Peyer's patch (tissue), 4 donors: ENCODE results near the gene ZNF320. TPM values are rescaled to one million over a fixed set of nuclear protein-coding genes. Genes with fewer than 3 reads are reported as not detected.
"Not testable (repeated sequence)": the region's sequence is repeated elsewhere in the genome, so short reads cannot be mapped to it uniquely, and the experiment has no call there.

Experiments
- DNase-seq, 3 donors: peaks; one replicate each; pipeline ENCODE4 v3.0.0-alpha.2; 2017 to 2019
- H3K27ac ChIP-seq, 4 donors: fragments of 200-600 bp; sonication (generic); one replicate each; pipeline ENCODE4 v1.5.1; 2016 to 2019
- H3K27me3 ChIP-seq, 2 donors: fragments of 200-600 bp; sonication (generic); one replicate each; pipeline ENCODE4 v1.5.1; 2019
- H3K36me3 ChIP-seq, 3 donors: fragments of 200-600 bp; sonication (generic); one replicate each; pipeline ENCODE4 v1.5.1; 2016 to 2019
- H3K4me1 ChIP-seq, 4 donors: fragments of 200-600 bp; sonication (generic); one replicate each; pipeline ENCODE4 v1.5.1; 2016 to 2019
- H3K4me3 ChIP-seq, 4 donors: fragments of 200-600 bp; sonication (generic); 1 replicate in 3 of 4; 2 replicates in 1 of 4; pipeline ENCODE4 v1.5.1; 2016 to 2019; ENCODE audit warnings: mild to moderate bottlenecking in 1 of 4
- H3K9me3 ChIP-seq, 4 donors: fragments of 200-600 bp; sonication (generic); one replicate each; pipeline ENCODE4 v1.5.1; 2016 to 2019; ENCODE audit warnings: mild to moderate bottlenecking in 1 of 4
- CTCF ChIP-seq, 6 experiments: fragments of 450-650 bp in 4 of 6; fragments of 200-600 bp in 2 of 6; sonication (generic) in 1 of 6; IDR thresholded peaks; one replicate each; pipeline ENCODE4 v1.5.1; 2017 to 2019; ENCODE audit warnings: antibody characterized with exemption in 6 of 6, mild to moderate bottlenecking in 3 of 6, moderate library complexity in 1 of 6
- POLR2A ChIP-seq, 2 donors: fragments of 450-650 bp; IDR thresholded peaks; one replicate each; pipeline ENCODE4 v1.5.1; 2017; ENCODE audit warnings: antibody characterized with exemption in 2 of 2, mild to moderate bottlenecking in 2 of 2, moderate library complexity in 2 of 2
- small RNA-seq, 2 donors: library from RNA; depleted of rRNA; stranded (forward); fragments of <200 nt; gene quantifications; one replicate each; pipeline ENCODE3, GENCODE V24; 2016
- total RNA-seq, 4 donors: library from RNA; depleted of rRNA; stranded (reverse); fragments of >200 nt; gene quantifications; one replicate each; pipeline ENCODE4 v1.1.0, GENCODE V29; 2016

ZNF320 gene
- total RNA-seq, 4 donors from 2014 or later: 5.8 to 35.5 (median 17.8) TPM

- Histone ChIP-seq H3K9me3 (peaks cover 0 to 73% (median 19%) of the 10 kb centered on the region in 4 donors), H3K27ac (no peak overlapping the region), H3K4me3 (no peak overlapping the region), H3K27me3 (no peaks in the 10 kb centered on the region), H3K4me1 (no peaks in the 10 kb centered on the region), H3K36me3 (peaks cover 0 to 73% (median 8%) of the 10 kb centered on the region in 3 donors)
- TF ChIP-seq POLR2A (IDR thresholded peaks at IDR 0.05) (no peak), CTCF (IDR thresholded peaks at IDR 0.05) (no peak)
- DNase-seq: no peak
Measured at GRCh38 chr19:52880895-52881389, 16.5 kb downstream of the ZNF320 start.

DNA sequence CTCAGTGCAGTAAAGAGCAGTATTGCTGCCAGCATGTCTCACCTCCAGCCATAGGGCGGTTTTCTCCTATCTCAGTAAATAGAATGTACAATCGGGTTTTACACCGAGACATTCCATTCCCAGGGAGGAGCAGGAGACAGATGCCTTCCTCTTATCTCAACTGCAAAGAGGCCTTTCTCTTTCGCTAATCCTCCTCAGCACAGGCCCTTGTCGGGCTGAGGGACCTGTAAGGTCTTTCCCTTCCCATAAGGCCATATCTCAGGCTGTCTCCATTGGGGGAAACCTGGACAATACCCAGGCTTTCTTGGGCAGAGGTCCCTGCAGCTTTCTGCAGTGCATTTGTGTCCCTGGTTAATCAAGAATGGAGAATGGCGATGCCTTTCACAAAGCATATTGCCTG, 24.4 kb downstream of the ZNF320 start:
- H3K27me3 ChIP-seq, H3K27ac ChIP-seq, H3K4me3 ChIP-seq, H3K36me3 ChIP-seq, H3K4me1 ChIP-seq, H3K9me3 ChIP-seq, DNase-seq: not testable (repeated sequence)

GRCh38 chr19:52871466-52871865, 26.0 kb downstream of the ZNF320 start:
- Histone ChIP-seq H3K4me3 (no peak overlapping the region), H3K27me3 (no peaks in the 10 kb centered on the region), H3K27ac (no peak overlapping the region), H3K36me3 (no peaks in the 10 kb centered on the region), H3K9me3 (peaks cover 0 to under 1% (median 0%) of the 10 kb centered on the region in 4 donors), H3K4me1 (no peaks in the 10 kb centered on the region)
- no peak for DNase-seq
- TF ChIP-seq POLR2A (IDR thresholded peaks at IDR 0.05) (no peak), CTCF (IDR thresholded peaks at IDR 0.05) (no peak)

DNA sequence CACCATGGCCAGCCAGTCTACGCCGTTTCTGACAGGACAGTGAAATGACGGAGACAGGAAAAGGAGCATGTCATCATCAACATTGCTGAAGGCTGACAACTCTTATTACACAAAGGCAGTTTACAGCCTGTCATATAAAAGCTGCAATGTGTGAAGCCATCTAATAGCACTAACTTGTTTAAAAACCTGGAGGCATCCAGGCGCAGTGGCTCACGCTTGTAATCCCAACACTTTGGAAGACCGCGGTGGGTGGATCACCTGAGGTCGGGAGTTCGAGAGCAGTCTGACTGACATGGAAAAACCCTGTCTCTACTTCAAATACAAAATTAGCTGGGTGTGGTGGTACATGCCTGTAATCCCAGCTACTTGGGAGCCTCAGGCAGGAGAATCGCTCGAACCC, 29.4 kb downstream of the ZNF320 start:
- not testable (repeated sequence) for H3K27me3 ChIP-seq, H3K9me3 ChIP-seq, DNase-seq, H3K4me3 ChIP-seq, H3K4me1 ChIP-seq, H3K27ac ChIP-seq, H3K36me3 ChIP-seq

DNA sequence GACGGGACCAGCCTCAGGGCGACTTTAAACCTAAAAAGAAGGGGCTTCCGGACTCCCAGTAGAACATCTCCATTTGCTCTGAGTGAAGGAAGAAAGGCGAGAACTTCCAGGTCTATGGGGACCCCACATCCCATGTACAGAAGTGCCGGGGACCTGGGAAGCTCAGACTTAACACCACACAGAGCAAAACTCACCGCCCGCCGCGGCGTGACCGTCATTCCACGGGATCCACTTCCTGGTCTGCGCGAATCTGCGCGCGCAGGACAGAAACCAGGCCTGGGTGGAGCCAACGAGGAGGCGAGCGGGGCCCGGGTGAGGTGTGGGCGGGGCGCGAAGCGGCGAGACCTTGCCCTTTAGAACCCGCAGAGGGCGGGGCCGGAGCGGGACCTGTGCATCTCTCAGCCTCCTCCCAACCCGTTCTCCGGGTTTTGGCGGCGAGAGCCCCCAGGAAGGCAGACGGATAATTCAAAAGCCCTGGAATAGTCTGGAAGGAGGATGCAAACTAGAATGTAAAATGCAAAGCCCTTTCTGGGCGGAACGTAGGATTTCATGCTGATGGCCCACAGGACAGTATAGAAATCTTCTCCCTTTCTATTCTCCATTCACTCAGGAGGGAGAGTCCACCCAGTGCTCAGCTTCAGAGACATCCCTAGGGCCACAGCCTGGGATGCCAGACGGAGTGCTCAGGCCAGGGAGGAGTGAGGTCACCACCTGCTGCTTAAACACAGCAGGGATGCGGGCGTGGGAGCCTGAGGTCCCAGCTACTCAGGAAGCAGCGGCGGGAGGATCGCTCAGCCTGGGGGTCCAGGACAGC, 39.9 kb downstream of the ZNF320 start, which contains the start of gene ZNF468:
TSS of gene ZNF468 (minus strand) at position 242 of the 814 bp plus-strand sequence. CDS start 3,347 bp downstream, outside the sequence.
- H3K36me3 ChIP-seq: peaks cover 0 to 18% (median 0%) of the 10 kb centered on the region in 3 donors
- peak; percentile 78 to 90 (median 86) for DNase-seq
- H3K27me3 ChIP-seq, H3K9me3 ChIP-seq, H3K4me1 ChIP-seq: not testable (repeated sequence)
- H3K4me3 ChIP-seq: peak within 1 kb of the TSS; percentile 58 to 73 (median 71)
- peak in 1 of 6 experiments; percentile 30 for TF ChIP-seq CTCF (IDR thresholded peaks at IDR 0.05)
- TF ChIP-seq POLR2A (IDR thresholded peaks at IDR 0.05): peak; percentile 41 to 58
- peak within 1 kb of the TSS in 3 of 4 donors; percentile 72 to 74 (median 73) for H3K27ac ChIP-seq

GRCh38 chr19:52856540-52857377, 40.7 kb downstream of the ZNF320 start:
- Histone ChIP-seq H3K4me3 (peak overlapping the region; percentile 58 to 73 (median 71)), H3K36me3 (peaks cover 0 to 26% (median 0%) of the 10 kb centered on the region in 3 donors), H3K27ac (peak overlapping the region in 3 of 4 donors; percentile 72 to 74 (median 73))
- H3K4me1 ChIP-seq, H3K9me3 ChIP-seq, H3K27me3 ChIP-seq: not testable (repeated sequence)
- peak in 1 of 3 donors; percentile 53 for DNase-seq

Small RNA genes within 50 kb of the gene (small RNA-seq; reads per million reads assigned to genes)
- 0.35 to 0.38 reads per million in 2 donors for gene ZNF320

Other genes with a start within 250 kb of the ZNF320 start
- gene ZNF611, start 162.6 kb downstream of the ZNF320 start, total RNA-seq: 10 to 100 TPM; 14.5 to 19.0 (median 16.3) TPM
- 10 to 100 TPM; 28.1 to 59.3 (median 42.8) TPM for gene ZNF600, start 110.8 kb downstream of the ZNF320 start, total RNA-seq
- gene ZNF28, start 76.0 kb downstream of the ZNF320 start, total RNA-seq: 10 to 100 TPM in 3 of 4 donors, 1 to 10 TPM in 1; 9.5 to 16.9 (median 12.8) TPM
- 10 to 100 TPM; 17.3 to 25.6 (median 18.5) TPM for gene ZNF468, start 40.0 kb downstream of the ZNF320 start, total RNA-seq
- 1 to 10 TPM; 1.3 to 6.6 (median 5.3) TPM for gene ZNF888, start 25.8 kb upstream of the ZNF320 start, total RNA-seq
- 10 to 100 TPM in 3 of 4 donors, 1 to 10 TPM in 1; 6.1 to 17.4 (median 11.4) TPM for gene ZNF816, start 65.2 kb upstream of the ZNF320 start, total RNA-seq
- not detected for gene ERVV-1, start 116.3 kb upstream of the ZNF320 start, total RNA-seq
- gene ERVV-2, start 147.1 kb upstream of the ZNF320 start, total RNA-seq: not detected
- 10 to 100 TPM; 37.3 to 93.2 (median 64.7) TPM for gene ZNF160, start 205.8 kb upstream of the ZNF320 start, total RNA-seq
- gene ZNF415, start 235.3 kb upstream of the ZNF320 start, total RNA-seq: 1 to 10 TPM; 1.2 to 9.9 (median 2.6) TPM